ENCODE measurements around the gene GPR150.

DNA sequence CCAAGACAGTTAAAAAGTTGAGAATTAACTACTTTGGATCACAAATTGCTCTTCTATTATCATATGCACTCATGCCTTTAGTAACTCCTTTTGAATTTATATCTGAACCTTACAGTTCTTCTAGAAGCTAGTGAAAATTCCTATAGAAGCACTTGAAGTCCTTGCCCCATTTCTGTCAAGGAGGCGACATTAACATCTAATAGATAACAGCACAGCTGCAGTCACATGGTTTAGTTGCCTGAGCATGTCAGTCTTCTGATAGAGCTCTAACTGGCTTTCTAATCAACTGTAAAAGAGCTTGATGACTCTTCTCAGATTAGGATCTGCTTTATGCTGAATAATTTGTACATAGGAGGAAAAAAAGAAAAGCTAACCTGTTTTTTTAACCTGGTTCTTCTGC, 35.7 kb downstream of the GPR150 start:
- TF ChIP-seq EZH2 (IDR thresholded peaks at IDR 0.05; ENCODE audit: insufficient read depth, low read length): no peak
- TF ChIP-seq CTCF (IDR thresholded peaks at IDR 0.05; ENCODE audit: insufficient read depth, low read depth, low read length): no peak

Measured in astrocyte (in vitro differentiated cells and primary cell).